ENCODE measurements around the gene FOXR1.

The FOXR1 gene, protein sequence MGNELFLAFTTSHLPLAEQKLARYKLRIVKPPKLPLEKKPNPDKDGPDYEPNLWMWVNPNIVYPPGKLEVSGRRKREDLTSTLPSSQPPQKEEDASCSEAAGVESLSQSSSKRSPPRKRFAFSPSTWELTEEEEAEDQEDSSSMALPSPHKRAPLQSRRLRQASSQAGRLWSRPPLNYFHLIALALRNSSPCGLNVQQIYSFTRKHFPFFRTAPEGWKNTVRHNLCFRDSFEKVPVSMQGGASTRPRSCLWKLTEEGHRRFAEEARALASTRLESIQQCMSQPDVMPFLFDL

DNA sequence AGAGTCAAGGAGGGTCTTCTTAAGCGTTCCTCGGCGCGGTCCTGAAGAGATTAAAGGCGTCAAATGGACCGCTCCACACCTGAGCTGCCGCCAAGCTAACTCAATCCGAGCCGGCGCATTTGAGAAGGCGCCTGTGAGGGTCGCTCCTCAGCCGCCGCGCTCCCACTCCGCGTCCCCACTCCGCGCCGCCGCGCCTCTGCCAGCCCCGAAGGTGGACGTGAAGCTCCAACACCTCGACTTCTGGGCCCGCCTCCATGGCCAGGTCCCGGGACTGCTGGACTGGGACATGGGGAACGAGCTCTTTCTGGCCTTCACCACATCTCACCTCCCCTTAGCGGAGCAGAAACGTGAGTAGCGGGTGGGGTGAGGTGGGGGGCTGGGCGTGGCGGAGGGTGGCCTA is at the start of gene FOXR1:
Gene FOXR1 (plus strand): TSS at position 116 of the 400 bp plus-strand sequence. CDS start 171 bp downstream, at position 287.
- Mint-ChIP-seq H3K4me1 (no peaks in the 10 kb centered on the region), H3K9me3 (no peaks in the 10 kb centered on the region), H3K4me3 (no peak within 1 kb of the TSS), H3K36me3 (no peaks in the 10 kb centered on the region), H3K27ac (no peak within 1 kb of the TSS)
- DNase-seq (ENCODE audit: low spot score in 2 of 2) (no peak), ATAC-seq (no peak)

DNA sequence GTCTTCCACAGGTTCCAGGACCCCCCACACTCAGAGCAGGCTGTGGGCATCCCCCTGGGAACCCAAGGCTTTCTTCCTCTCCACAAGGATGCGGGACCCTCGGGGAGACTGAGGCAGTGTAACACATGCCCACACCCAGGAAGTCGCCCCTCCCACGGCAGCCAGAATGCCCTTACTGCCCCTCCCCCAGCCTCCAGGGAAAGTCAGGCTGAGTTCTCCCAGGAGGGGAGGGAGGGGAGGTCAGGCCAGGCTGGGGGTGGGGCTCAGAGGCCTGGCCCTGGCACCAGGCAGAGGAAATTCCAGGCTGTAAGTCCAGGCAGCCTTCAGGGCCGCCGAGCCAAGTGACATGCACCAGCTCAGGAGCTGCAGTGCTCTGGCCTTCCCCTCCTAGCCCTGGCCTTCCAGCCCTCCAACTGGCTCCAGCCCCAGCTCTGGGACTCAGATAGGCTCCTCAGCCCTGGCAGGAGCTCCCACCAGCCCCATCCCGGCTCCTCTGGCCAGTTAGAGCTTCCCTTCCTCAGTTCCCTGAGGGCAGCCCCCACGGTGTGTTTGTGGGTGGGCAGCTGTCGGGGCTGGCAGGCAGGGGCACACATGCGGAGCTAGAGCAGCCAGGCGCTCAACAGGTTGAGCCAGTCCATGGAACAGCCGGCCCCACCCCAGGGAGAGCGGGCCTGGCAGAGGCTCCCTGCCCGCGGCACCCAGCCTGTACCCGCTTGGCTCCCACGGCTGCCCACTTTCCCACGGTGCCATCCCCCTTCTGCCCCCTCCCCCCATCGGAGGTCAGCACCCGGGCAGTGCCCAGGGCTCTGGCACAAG is 49.4 kb upstream of the FOXR1 start:
- peak overlapping the region; percentile 94 for H3K27ac Mint-ChIP-seq
- H3K4me1 Mint-ChIP-seq, result peaks cover 81% of the 10 kb centered on the region
- no peaks in the 10 kb centered on the region for H3K9me3 Mint-ChIP-seq
- peak in 1 of 2 donors; percentile 59 for DNase-seq (ENCODE audit: low spot score in 2 of 2)
- H3K4me3 Mint-ChIP-seq, result peak overlapping the region; percentile 90
- ATAC-seq, result no peak
- H3K36me3 Mint-ChIP-seq, result peaks cover 19% of the 10 kb centered on the region

DNA sequence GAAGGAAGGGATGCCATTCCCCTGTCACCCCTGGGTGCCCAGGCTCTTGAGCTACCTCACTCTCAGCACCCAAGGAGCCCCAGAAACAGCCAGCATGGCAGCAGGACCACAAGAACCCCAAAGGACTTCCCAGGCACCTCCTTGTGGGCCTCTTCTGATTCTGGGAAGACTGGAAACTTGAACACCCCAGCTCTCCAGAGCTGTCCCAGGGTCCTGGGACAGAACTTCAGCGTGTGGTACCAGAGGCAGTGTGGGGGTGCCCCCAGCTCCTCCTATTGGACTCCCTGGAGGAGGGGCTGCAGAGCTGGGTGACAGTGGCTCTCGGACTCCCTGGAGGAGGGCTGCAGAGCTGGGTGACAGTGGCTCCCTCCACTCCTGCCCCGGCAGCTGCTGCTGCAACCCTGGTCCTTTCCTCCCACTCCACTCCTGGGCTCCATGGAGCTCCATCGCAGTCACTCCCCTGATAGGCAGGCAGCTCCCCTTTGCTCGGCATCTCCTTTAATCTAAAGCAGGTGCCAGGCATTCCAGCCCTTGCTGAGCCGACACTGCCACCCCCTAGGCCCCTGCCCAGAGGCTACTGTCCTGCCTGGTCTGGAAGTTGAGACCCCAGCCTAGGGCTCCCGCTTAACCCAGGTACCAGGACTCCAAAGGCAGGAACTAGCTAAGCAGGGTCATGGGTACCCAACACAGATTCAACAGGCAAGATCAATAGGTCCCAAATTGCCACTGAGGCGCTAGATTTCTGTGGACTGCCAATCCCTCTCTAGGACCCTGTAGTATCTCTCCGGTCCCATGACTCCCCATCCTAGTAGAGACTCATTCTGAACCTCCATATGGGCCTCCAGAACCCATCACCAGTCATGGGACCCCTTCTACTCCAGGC is 48.6 kb upstream of the FOXR1 start:
- peak overlapping the region; percentile 94 for H3K27ac Mint-ChIP-seq
- H3K4me1 Mint-ChIP-seq, result peaks cover 81% of the 10 kb centered on the region
- H3K36me3 Mint-ChIP-seq, result peaks cover 18% of the 10 kb centered on the region
- ATAC-seq, result no peak
- DNase-seq (ENCODE audit: low spot score in 2 of 2), result no peak
- H3K9me3 Mint-ChIP-seq, result no peaks in the 10 kb centered on the region
- peak overlapping the region; percentile 90 for H3K4me3 Mint-ChIP-seq

DNA sequence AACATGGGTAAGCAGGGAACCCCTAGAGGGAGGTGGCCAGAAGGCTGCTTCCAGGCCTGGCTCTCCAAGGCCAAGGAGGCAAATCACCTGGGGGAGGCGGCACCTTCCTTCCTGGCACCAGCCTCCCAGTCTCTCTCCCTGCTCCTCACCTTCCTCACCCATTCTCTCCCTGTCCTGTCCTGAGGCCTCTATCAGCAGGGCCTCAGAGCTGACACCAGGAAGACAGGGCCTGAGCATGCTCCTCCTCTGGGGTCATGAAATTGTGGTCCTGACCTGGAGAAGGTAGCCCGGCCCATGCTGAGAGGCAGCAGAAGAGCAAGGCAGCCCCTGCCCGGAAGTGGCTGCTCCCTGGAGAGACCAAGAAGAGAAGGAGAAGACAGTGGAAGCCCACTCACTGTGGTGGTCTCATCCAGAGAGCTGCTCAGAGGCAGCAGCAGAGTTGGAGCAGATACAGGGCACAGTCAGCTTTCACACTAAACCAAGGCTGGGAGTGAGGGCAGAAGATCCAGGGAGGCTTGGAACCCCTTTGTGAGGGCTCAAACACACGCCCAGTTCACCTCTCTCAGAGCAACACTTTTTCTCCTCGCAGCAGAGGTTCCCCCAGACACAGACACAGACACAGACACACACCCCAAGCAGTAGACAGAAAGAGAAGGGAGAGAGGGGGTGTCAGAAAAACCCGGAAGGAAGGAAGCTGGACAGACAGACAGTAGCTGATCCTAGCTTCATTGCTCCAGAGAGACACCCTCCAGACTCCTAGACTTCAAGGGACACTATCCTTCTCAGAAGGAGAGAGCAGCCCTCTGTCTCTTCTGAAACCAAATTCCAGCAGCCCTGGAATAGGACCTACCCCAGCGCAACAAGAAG is 47.6 kb upstream of the FOXR1 start:
- Mint-ChIP-seq H3K27ac (peak overlapping the region; percentile 94), H3K4me3 (peak overlapping the region; percentile 90), H3K9me3 (no peaks in the 10 kb centered on the region), H3K4me1 (peaks cover 76% of the 10 kb centered on the region), H3K36me3 (peaks cover 25% of the 10 kb centered on the region)
- DNase-seq (ENCODE audit: low spot score in 2 of 2) (peak in 1 of 2 donors; percentile 57), ATAC-seq (no peak)

DNA sequence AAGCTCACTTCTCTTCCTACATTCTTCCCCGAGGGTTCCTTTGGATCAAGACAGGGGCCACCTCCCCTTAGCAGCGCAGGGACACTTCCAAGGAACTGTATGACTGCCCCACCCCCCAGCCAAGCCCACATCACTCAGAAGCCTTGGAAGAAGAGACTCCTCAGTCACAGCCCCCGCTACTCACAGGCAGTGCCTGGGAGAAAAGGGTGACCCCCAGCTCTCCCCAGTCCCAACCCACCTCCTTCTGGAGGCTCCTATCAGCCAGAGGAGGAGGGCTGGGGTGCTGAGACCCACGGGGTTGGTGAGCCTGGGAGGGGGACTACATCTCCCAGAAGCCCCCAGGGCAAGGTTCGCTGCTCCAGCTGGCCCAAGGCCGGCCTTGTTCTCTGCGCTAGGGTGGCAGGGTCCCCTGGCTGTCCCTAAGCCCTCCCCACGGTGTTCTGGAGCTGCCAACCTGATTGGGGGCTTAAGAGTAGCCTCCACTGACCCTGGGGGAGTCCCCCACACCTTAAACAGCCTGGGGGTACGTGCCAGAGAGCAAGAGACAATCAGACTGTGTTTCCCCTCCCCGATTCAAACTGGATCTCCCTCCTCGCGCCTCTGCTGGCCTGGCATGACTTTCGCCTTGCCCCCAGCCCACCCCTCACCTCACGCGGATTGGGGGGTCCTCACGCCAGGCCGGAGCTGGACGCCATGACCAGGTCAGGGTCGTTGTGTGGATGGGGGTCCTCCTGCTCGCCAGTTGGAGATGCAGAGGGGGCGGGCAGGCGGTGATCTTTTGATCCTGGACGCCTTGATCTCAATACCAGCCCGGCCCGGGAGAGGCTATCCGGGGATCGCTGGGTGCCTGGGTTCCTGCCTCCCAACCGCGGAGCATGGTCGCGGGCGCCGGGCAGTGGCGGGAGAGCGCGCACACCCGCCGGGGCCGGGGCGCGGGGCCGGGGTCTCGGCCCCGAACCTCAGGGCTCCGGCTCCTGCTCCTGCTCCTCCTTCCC is 46.7 kb upstream of the FOXR1 start:
- no peak for ATAC-seq
- Mint-ChIP-seq H3K4me1 (peaks cover 69% of the 10 kb centered on the region), H3K9me3 (no peaks in the 10 kb centered on the region), H3K27ac (peak overlapping the region; percentile 94), H3K4me3 (peak overlapping the region; percentile 90), H3K36me3 (peaks cover 28% of the 10 kb centered on the region)
- DNase-seq (ENCODE audit: low spot score in 2 of 2), result peak in 1 of 2 donors; percentile 80

DNA sequence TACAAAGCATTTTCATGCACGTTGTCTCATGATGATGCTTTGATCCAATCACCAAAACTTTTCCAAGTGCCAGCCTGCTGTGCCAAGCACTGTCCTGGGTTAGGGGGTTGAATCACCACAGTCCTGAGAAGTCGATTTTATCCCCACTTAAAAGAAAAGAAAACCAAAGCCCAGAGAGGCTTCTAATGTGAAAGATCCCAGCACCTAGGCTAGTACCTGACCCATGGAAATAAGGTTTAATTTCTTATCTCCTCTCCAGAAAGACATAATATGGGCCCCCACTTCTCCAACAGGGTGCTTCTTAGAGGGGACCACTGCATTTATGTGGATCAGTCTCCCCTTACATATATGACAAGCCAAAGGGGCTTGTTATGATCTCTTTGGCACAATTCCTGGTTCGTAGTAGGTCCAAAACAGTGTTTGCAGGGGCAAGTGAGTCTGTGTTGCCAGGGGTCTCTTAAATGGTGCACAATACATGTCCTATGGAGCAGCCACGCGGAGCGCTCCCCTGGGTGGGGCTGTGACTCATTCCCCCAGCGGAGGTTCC is 43.9 kb upstream of the FOXR1 start:
- peaks cover 37% of the 10 kb centered on the region for H3K36me3 Mint-ChIP-seq
- peaks cover 62% of the 10 kb centered on the region for H3K4me1 Mint-ChIP-seq
- peak in 1 of 2 donors; percentile 46 for DNase-seq (ENCODE audit: low spot score in 2 of 2)
- peak overlapping the region; percentile 94 for H3K27ac Mint-ChIP-seq
- peak overlapping the region; percentile 90 for H3K4me3 Mint-ChIP-seq
- H3K9me3 Mint-ChIP-seq, result no peaks in the 10 kb centered on the region
- no peak for ATAC-seq

DNA sequence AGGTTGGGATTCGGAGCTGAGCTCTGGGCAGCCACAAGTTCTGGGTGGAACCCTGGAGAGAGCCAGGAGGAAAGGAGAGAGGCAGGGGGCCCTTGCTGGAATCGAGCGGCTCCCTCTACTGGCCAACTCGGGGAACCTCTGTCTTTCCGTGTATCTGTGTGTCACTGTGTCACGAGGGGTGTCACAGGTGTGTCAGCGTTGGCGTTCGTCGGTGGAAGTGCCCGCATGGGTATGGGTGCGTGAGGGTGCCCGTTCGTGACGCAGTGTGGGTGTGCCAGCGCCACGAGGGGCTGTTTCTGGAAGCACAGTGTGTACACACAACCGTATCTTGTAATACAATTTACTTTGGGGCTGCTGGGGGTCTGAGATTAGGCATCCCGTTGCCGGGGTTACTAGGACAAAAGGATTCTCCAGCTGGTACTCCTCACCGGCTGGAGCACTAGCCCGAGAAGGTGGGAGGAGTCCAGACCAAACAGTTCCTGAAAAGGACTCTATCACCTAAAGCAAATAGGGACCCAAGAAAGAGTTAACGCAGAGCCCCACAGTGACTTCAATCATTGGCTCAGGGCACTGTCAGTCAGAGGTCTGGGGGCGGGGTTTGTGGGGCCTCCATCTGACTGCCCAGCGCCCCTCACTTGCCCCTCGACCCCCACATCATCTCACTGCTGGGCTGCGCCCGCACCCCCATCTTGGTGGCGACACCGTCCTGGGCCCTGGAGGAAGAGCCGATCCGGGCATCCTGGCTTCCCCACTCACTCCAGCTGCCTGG is 43.3 kb upstream of the FOXR1 start:
- peak overlapping the region; percentile 94 for H3K27ac Mint-ChIP-seq
- peak; percentile 97 to 99 for DNase-seq (ENCODE audit: low spot score in 2 of 2)
- peaks cover 56% of the 10 kb centered on the region for H3K4me1 Mint-ChIP-seq
- peaks cover 37% of the 10 kb centered on the region for H3K36me3 Mint-ChIP-seq
- H3K4me3 Mint-ChIP-seq, result peak overlapping the region; percentile 90
- peak; percentile 73 for ATAC-seq
- H3K9me3 Mint-ChIP-seq, result no peaks in the 10 kb centered on the region

DNA sequence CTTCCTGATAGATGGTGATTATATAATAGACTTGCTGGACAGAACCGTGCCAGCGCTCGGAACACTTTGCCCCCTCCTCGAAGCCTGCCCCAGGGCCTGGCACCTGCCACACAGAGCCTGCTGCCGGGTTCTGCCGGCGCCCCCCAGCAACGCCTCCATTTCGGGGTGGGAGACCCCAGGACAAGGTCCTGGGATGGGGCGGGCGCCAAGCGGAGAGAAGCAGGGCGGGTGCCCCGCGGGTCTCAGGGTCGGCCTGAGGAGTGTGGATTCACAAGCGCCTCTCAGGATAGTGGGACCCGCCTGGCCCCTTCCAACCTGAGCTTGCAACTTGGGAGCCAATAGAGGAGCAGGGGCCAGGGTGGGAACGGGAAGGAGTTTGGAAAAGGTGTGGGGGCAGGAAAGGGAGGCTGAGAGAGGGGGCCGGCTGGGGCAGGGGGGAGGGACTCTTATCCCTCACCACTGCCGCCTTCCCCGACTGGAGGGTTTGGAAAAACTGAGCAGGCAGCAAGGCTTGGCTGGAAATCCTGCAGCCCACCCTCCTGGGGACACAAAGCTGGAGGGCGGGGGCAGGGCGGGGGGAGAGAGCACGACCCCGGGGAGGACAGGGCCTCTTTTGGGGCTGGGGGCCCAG is 42.6 kb upstream of the FOXR1 start:
- ATAC-seq (peak; percentile 11), DNase-seq (ENCODE audit: low spot score in 2 of 2) (no peak)
- Mint-ChIP-seq H3K4me1 (peaks cover 49% of the 10 kb centered on the region), H3K9me3 (no peaks in the 10 kb centered on the region), H3K4me3 (peak overlapping the region; percentile 90), H3K27ac (peak overlapping the region; percentile 94), H3K36me3 (peaks cover 37% of the 10 kb centered on the region)

DNA sequence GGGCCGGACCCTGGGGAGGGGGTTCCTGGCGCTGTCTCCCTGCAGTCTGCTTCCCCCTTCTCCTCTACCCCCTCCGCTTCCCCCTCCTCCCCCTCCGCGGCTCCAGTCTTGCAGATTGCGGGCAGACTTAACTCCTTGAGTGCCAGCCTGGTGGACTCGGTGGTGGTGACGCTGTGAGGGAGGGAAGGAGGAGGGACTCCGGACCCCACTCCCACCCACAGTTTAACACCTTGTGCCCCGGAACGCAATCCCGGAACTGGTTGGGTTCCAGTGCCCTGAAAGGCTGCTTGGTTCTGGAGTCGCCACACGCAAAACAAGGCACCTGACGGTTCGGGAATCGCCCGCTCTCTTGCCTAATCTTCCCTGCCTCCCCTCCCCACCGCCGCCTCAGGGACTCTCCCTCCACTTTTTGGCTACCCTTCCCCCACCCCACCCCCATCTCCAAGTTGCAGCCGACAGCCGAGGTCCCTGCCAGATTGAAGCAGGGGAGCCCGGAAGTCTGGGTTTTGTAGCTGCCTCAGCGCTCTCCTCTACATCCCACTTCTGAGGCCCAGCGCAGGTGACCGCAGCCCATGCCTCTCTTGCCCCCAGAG is 42.0 kb upstream of the FOXR1 start:
- ATAC-seq, result peak; percentile 2
- peak in 1 of 2 donors; percentile 78 for DNase-seq (ENCODE audit: low spot score in 2 of 2)
- Mint-ChIP-seq H3K4me1 (peaks cover 43% of the 10 kb centered on the region), H3K36me3 (peaks cover 37% of the 10 kb centered on the region), H3K27ac (peak overlapping the region; percentile 94), H3K4me3 (peak overlapping the region; percentile 90), H3K9me3 (no peaks in the 10 kb centered on the region)

DNA sequence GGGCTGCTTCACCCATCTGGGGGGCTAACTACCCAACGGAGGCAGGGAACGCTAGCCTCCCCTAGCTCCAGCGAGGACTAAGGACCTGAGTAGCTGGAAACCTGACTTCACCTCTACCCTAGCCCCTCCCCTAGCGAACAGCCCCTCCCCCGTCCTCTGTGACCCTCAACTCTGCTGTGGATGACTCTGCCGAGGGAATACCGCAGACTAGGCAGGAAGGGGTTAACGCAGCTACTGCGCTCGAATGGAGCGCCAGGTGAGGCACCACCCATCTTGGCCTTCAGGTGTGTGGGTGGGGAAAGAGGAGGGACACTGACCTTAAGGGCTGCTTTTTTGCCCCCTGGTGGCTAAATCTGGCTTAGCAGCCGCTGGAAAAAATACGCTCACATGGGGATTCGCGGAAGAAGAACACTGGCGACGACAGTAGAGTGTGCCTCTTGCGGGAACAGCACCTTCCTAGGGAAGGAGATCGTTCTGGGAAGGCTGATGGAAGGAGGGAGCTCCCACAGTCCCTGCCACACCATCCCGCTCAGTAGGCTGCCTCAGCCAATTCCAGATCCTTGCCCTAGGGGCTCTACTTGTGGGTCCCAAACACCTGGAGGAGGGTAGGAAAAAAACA is 41.4 kb upstream of the FOXR1 start:
- H3K4me1 Mint-ChIP-seq, result peaks cover 41% of the 10 kb centered on the region
- ATAC-seq (peak; percentile 17), DNase-seq (ENCODE audit: low spot score in 2 of 2) (peak; percentile 92 to 97)
- peak overlapping the region; percentile 90 for H3K4me3 Mint-ChIP-seq
- H3K36me3 Mint-ChIP-seq, result peaks cover 37% of the 10 kb centered on the region
- H3K9me3 Mint-ChIP-seq, result no peaks in the 10 kb centered on the region
- H3K27ac Mint-ChIP-seq, result peak overlapping the region; percentile 94

DNA sequence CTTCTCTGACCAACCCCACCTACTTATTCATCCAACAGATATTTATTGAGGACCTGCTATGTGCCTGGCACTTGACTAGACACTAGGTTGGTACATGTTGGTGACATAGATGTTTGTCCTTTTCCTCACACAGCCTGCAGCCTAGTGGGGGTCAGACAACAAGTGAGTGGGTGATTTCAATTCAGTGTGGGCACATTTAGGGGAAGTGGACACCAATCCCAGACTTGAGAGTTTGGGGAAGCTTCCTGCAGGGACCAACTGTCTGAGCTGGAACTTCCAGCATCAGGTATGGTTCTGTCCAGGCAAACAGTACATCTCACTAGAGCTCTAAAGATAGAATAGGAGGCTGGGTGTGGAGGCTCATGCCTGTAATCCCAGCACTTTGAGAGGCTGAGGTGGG is 40.0 kb upstream of the FOXR1 start:
- Mint-ChIP-seq H3K36me3 (peaks cover 26% of the 10 kb centered on the region), H3K4me3 (no peak overlapping the region), H3K4me1 (peaks cover 35% of the 10 kb centered on the region), H3K27ac (no peak overlapping the region), H3K9me3 (no peaks in the 10 kb centered on the region)
- no peak for ATAC-seq
- no peak for DNase-seq (ENCODE audit: low spot score in 2 of 2)

DNA sequence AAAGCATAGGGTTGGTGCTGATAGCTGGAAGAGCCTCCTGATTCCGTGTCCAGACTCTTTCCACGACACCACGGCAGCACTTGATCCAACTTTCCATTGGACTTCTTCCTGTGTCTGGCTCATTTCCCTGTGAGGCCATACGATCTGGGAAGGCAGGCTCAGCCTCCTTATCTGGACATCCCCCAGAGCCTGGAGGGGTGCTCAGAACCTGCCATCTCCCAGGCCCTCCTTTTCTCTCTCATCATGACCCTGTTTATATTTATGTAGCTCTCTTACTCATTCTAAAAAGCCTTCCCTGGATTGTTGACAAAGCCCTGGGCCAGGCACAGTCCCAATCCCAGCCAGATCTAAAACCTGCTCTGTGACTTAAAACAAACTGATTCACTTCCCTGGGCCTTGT is 38.1 kb upstream of the FOXR1 start:
- DNase-seq (ENCODE audit: low spot score in 2 of 2), result no peak
- Mint-ChIP-seq H3K27ac (peak overlapping the region; percentile 46), H3K9me3 (no peaks in the 10 kb centered on the region), H3K4me3 (no peak overlapping the region), H3K36me3 (peaks cover 16% of the 10 kb centered on the region), H3K4me1 (peaks cover 16% of the 10 kb centered on the region)
- no peak for ATAC-seq

Data from stimulated activated effector memory CD8-positive, alpha-beta T cell treated with anti-CD3 and anti-CD28 coated beads, Interleukin-12 subunit alpha, Interleukin-12 subunit beta, amount 100 ng/mL, for 72 hours (primary cell).